GM19043 (cell line): Measurements from ENCODE around the gene FSTL4.

Source experiments
- ATAC-seq: cut with Tn5 transposase; IDR thresholded peaks from one replicate; pipeline ENCODE4 v1.9.1; 2021; ENCODE audit warnings: low read depth; ENCODE audit not compliant: unreplicated experiment

Gene FSTL4

GRCh38 chr5:133238426-133239205 lies 373.7 kb downstream of the FSTL4 start:
- no peak for ATAC-seq

- no peak for ATAC-seq
Observed at GRCh38 chr5:133236976-133237375, 375.4 kb downstream of the FSTL4 start.

GRCh38 chr5:133236541-133236951 lies 375.8 kb downstream of the FSTL4 start:
- ATAC-seq, result no peak

DNA sequence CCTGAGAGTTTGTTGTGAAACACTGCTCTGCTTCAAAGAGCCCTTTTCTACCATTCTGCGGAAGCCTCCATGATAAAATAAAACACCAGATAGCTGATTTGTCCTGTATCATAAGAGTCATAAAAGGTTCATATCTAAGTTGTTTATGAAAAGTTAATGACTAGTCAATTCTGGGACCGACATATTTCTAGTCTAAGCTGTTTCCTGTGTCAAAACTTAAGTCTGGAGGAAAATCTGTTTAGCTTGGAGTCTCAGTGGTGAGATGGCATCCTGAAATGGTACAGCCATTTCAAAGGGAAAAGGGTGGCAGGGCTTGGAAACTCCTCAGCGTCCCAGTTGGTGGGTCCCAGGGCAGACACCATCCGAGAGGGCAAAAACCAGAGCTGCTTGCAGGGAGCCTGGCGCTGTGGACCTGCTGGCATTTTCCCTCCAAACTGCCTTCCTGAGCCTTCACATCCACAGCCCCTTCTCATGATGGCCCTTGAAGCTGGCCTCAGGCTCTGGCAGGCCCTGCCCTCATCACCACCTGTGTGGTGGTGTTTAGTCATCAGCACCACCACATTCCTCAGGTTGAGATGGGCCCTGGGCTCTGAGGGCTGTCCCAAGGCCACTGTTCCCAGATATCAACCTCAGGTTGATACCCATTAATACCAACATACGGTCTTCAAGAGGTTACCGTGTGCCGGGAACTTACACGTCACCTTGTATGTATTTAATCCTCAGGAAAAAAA lies 376.5 kb downstream of the FSTL4 start:
- no peak for ATAC-seq

- ATAC-seq, result no peak
Observed at GRCh38 chr5:133234911-133235310, 377.4 kb downstream of the FSTL4 start.

DNA sequence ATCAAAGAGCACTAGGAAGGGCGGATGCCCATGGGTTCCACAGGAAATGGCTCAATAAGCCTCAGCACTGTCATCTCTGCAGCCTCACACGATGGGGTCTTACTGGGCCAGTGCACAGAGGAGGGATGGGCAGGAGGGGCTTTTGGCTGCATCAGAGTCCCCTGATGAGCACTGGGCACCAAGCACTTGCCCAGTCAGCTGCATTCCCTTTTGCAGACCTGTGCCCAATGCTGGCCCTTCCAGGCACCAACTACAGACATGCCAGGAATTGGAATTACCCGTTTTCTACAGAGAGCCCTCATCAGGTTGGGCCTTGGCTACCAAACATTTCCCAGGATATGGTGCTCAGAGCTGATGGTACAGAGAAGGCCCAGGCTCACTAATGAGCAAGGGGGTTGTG lies 378.1 kb downstream of the FSTL4 start:
- no peak for ATAC-seq

DNA sequence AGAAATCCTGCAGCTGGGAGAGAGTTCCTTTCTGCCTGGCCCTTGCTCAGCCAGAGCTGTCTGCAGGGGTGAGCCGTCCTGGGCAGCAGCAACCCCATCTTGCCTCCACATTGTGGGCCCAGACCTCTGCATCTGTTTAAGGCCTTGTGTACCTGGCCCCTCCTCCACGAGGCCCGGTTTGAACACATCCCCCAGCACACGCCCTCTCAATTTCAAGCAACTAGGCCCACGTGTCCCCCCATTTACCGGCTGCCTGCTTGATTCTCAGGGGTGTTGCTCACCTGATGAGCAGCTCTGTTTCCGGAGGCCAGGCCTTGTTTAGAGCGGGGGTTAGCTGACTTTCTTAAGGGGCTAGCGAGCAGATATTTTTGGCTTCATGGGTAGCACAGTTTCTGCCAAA lies 378.7 kb downstream of the FSTL4 start:
- ATAC-seq, result no peak

DNA sequence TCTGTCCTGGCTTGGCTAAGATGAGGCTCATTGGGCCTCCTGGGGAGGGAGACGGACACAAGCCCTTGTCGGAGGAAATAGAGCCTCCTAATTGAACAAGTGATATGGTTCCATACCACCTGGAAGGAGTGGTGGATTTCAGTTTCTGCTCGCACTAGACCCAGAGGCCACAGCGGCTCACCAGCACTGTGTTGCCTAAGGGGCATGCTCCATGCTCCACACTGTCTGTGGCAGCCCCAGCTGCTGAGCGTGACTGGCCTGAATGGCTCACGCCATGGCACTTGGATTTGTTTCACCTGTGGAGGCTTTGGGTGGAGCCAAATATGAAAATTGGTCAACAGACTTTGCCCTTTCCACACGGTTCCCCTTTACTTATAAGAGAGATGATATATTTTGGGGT lies 379.4 kb downstream of the FSTL4 start:
- ATAC-seq, result no peak

- ATAC-seq, result no peak
Observed at GRCh38 chr5:133232435-133232834, 379.9 kb downstream of the FSTL4 start.

- no peak for ATAC-seq
Observed at GRCh38 chr5:133232011-133232410, 380.3 kb downstream of the FSTL4 start.

GRCh38 chr5:133230823-133231578 lies 381.3 kb downstream of the FSTL4 start:
- ATAC-seq, result no peak

GRCh38 chr5:133229931-133230664 lies 382.2 kb downstream of the FSTL4 start:
- no peak for ATAC-seq

GRCh38 chr5:133228316-133228715 lies 384.0 kb downstream of the FSTL4 start:
- ATAC-seq, result no peak

- ATAC-seq, result no peak
Observed at GRCh38 chr5:133227897-133228296, 384.4 kb downstream of the FSTL4 start.

DNA sequence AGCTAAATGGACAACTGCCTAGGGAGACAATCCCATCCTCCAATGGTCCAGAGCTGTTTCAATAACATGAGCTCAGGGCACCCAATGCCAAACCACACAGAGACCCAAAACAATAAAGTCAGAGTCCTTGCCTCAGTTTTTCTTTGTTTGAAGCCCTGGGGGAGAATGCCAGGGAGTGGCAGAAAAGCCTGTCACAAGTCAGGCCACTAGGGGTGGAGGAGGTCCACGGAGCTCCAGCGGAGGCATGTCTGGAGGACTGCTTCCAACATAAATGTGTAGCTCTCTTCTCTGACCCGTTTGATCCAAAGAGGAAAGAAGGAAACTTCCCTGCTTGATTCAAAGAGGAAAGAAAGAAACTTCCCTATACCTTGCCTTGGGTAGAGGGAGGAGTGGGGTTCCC lies 385.3 kb downstream of the FSTL4 start:
- no peak for ATAC-seq

GRCh38 chr5:133226186-133226585 lies 386.2 kb downstream of the FSTL4 start:
- no peak for ATAC-seq

DNA sequence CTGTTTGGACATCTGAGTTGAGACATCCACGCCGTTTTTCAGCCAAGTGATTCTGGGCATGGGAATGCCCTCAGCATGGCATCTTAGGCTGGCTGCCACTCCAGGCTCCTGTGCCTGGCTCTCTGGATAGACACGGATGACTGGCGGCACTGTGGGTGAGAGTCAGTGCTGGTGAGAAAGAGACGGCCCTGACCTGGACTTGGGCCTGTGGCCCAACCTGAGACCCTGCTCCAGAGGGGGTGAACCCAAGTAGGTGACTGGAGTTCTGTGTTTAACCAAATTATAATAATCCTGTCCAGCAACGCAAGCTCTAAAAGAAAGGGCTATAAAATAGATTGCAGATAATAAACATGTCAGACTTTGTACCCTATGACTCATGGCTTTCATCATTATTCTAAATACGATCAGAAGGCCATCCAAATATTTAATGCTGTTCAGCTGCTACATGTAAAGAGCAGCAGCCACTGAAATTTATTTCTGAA lies 386.6 kb downstream of the FSTL4 start:
- no peak for ATAC-seq

- no peak for ATAC-seq
Observed at GRCh38 chr5:133222979-133223378, 389.4 kb downstream of the FSTL4 start.

DNA sequence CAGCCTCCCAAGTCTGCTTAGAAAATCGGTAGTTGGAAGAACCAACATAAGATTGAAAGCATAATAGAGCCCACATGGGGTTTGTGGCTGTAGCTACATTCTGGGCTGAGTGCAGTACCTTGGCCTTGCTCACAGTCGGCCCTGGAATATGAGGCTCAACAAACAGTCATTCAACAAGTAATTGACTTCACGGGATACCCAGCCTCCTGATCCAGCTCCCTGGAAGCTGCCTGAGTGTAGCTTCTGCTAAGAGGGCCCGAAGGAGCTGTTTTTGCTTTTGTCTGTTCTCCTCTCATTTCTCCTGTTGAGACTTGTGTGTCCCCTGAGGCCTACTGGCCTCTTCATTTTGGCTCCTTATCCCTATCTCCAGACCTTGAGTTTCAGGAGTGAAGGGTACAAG lies 389.8 kb downstream of the FSTL4 start:
- no peak for ATAC-seq

GRCh38 chr5:133222040-133222439 lies 390.3 kb downstream of the FSTL4 start:
- ATAC-seq, result no peak
